Fibroblast of lung (primary cell): ENCODE data around the gene BCS1L. TPM values are rescaled to one million over a fixed set of nuclear protein-coding genes. Genes with fewer than 3 reads are reported as not detected.

Experiments
- DNase-seq, 2 donors: peaks; one replicate each; pipeline versions ENCODE4 v3.0.0 to v3.0.0-alpha.2; 2010; ENCODE audit warnings: low read depth in 2 of 2
- H2AFZ ChIP-seq: 2 replicates; pipeline ENCODE4 v1.5.1; 2012; ENCODE audit warnings: low read length, control low read depth, inconsistent platforms
- H3K27ac ChIP-seq: 2 replicates; pipeline ENCODE4 v1.5.1; 2011; ENCODE audit warnings: low read length, control low read depth; ENCODE audit not compliant: insufficient read depth
- H3K27me3 ChIP-seq: 2 replicates; pipeline ENCODE4 v1.5.1; 2011; ENCODE audit warnings: mild to moderate bottlenecking, low read length; ENCODE audit not compliant: control insufficient read depth, insufficient read depth
- H3K36me3 ChIP-seq: 2 replicates; pipeline ENCODE4 v1.5.1; 2011; ENCODE audit warnings: low read length; ENCODE audit not compliant: control insufficient read depth, insufficient read depth
- H3K4me1 ChIP-seq: 2 replicates; pipeline ENCODE4 v1.5.1; 2011; ENCODE audit warnings: low read length; ENCODE audit not compliant: control insufficient read depth, insufficient read depth; ENCODE audit errors: extremely low read depth
- H3K4me2 ChIP-seq: 2 replicates; pipeline ENCODE4 v1.5.1; 2011; ENCODE audit warnings: low read length, control low read depth; ENCODE audit not compliant: insufficient read depth; ENCODE audit errors: extremely low read depth
- H3K4me3 ChIP-seq, 4 experiments: fragments of 200-600 bp in 1 of 4; sonication (generic) in 1 of 4; replicated peaks in 1 of 4; 2 replicates each; pipeline ENCODE4 v1.5.1; 2011 to 2016; ENCODE audit warnings: low read length in 4 of 4, low read depth in 3 of 4, mild to moderate bottlenecking in 3 of 4, control low read depth in 2 of 4, inconsistent platforms in 1 of 4, mixed read lengths in 1 of 4; ENCODE audit not compliant: insufficient read depth in 1 of 4; ENCODE audit errors: control extremely low read depth in 1 of 4
- H3K79me2 ChIP-seq: 2 replicates; pipeline ENCODE4 v1.5.1; 2012; ENCODE audit warnings: mild to moderate bottlenecking, low read length, inconsistent platforms; ENCODE audit not compliant: control insufficient read depth, insufficient read depth
- H3K9ac ChIP-seq: 2 replicates; pipeline ENCODE4 v1.5.1; 2011; ENCODE audit warnings: mild to moderate bottlenecking, low read length, control low read depth; ENCODE audit not compliant: insufficient read depth
- H3K9me3 ChIP-seq: 2 replicates; pipeline ENCODE4 v1.5.1; 2012; ENCODE audit warnings: low read depth, low read length; ENCODE audit not compliant: control insufficient read depth, insufficient read depth
- H4K20me1 ChIP-seq: 2 replicates; pipeline ENCODE4 v1.5.1; 2011; ENCODE audit warnings: low read length; ENCODE audit not compliant: control insufficient read depth, insufficient read depth; ENCODE audit errors: extremely low read depth
- CTCF ChIP-seq, 2 donors: IDR thresholded peaks in 1 of 2; conservative IDR thresholded peaks in 1 of 2; 1 replicate in 1 of 2; 2 replicates in 1 of 2; pipeline ENCODE4 v1.5.1; 2011 to 2012; ENCODE audit warnings: low read length in 2 of 2, control low read depth in 1 of 2, inconsistent platforms in 1 of 2, low read depth in 1 of 2, mild to moderate bottlenecking in 1 of 2
- EZH2 ChIP-seq: IDR thresholded peaks from 2 replicates; pipeline ENCODE4 v1.5.1; 2012; ENCODE audit warnings: low read length, control low read depth, mild to moderate bottlenecking; ENCODE audit errors: missing control alignments
- polyA plus RNA-seq, 2 donors: library from polyadenylated mRNA; depleted of rRNA in 1 of 2; stranded (reverse) in 1 of 2; unstranded in 1 of 2; fragments of >200 nt; gene quantifications; 2 replicates each; pipeline ENCODE4 v1.2.1, GENCODE V29; 2011 to 2012; ENCODE audit warnings: missing spikeins in 1 of 2
- total RNA-seq: library from RNA; depleted of rRNA; stranded (reverse); fragments of >200 nt; gene quantifications from 2 replicates; pipeline ENCODE4 v1.2.1, GENCODE V29; 2014

Gene BCS1L
- total and polyA plus RNA-seq, 2 donors (not counting 1 experiment from before 2014, with no cell fraction given) = 28.8 to 38.3 TPM

- Histone ChIP-seq H3K4me1 (peaks cover 2% of the 10 kb centered on the region), H3K9ac (peak within 1 kb of the TSS; percentile 92), H2AFZ (peak within 1 kb of the TSS; percentile 88), H3K4me3 (peak within 1 kb of the TSS; percentile 67 to 89 (median 78)), H3K36me3 (no peaks in the 10 kb centered on the region), H3K4me2 (peak within 1 kb of the TSS; percentile 76), H3K9me3 (no peaks in the 10 kb centered on the region), H4K20me1 (no peaks in the 10 kb centered on the region), H3K27me3 (no peaks in the 10 kb centered on the region), H3K79me2 (peaks cover 33% of the 10 kb centered on the region), H3K27ac (peak within 1 kb of the TSS; percentile 93)
- DNase-seq = peak; percentile 91 to 95
- TF ChIP-seq EZH2 = no peak
- peak; percentile 48 to 62 for TF ChIP-seq CTCF (conservative IDR thresholded peaks at IDR 0.05 in 1 of 2, IDR thresholded peaks at IDR 0.05 in 1 of 2; ENCODE audit: low read depth in 1 of 2, low read length in 2 of 2)
Observed at GRCh38 chr2:218710687-218711549, 51.4 kb downstream of the BCS1L start, which contains the start of gene TTLL4. Gene TTLL4 (plus strand): TSS chr2:218710835. CDS start chr2:218737677, 26,842 bp downstream.

- Histone ChIP-seq H3K4me1 (peaks cover 2% of the 10 kb centered on the region), H3K27me3 (no peaks in the 10 kb centered on the region), H3K9me3 (no peaks in the 10 kb centered on the region), H4K20me1 (no peaks in the 10 kb centered on the region), H3K4me3 (peak overlapping the region; percentile 67 to 89 (median 78)), H3K79me2 (peaks cover 33% of the 10 kb centered on the region), H3K9ac (peak overlapping the region; percentile 92), H3K36me3 (no peaks in the 10 kb centered on the region), H3K27ac (peak overlapping the region; percentile 93), H2AFZ (peak overlapping the region; percentile 88), H3K4me2 (peak overlapping the region; percentile 76)
- peak in 1 of 2 donors; percentile 67 for DNase-seq
- TF ChIP-seq EZH2 = no peak
- TF ChIP-seq CTCF (conservative IDR thresholded peaks at IDR 0.05 in 1 of 2, IDR thresholded peaks at IDR 0.05 in 1 of 2; ENCODE audit: low read depth in 1 of 2, low read length in 2 of 2) = no peak
Observed at GRCh38 chr2:218711550-218711929, 52.1 kb downstream of the BCS1L start.

Other genes starting within 250 kb of the BCS1L start
- not detected in 2 replicates for gene VIL1, start 240.6 kb upstream of the BCS1L start, total RNA-seq
- gene VIL1, start 240.6 kb upstream of the BCS1L start, polyA plus RNA-seq = not detected in 2 replicates
- 8.3 and 10.3 TPM in 2 replicates for gene USP37, start 91.3 kb upstream of the BCS1L start, total RNA-seq
- 3.5 and 4.6 TPM in 2 replicates for gene USP37, start 91.3 kb upstream of the BCS1L start, polyA plus RNA-seq
- gene CNOT9, start 90.8 kb upstream of the BCS1L start, total RNA-seq = 31.1 and 31.4 TPM in 2 replicates
- gene CNOT9, start 90.8 kb upstream of the BCS1L start, polyA plus RNA-seq = 45.9 and 70.1 TPM in 2 replicates
- 3.9 and 10.7 TPM in 2 replicates for gene PLCD4, start 51.8 kb upstream of the BCS1L start, total RNA-seq
- gene PLCD4, start 51.8 kb upstream of the BCS1L start, polyA plus RNA-seq = 4.1 and 5.8 TPM in 2 replicates
- gene ZNF142, start 60 bp upstream of the BCS1L start, total RNA-seq = 5.6 and 7.3 TPM in 2 replicates
- 4.3 and 8.1 TPM in 2 replicates for gene ZNF142, start 60 bp upstream of the BCS1L start, polyA plus RNA-seq
- gene RNF25, start 12.3 kb downstream of the BCS1L start, total RNA-seq = 26.7 and 39.1 TPM in 2 replicates
- 42.1 and 75.0 TPM in 2 replicates for gene RNF25, start 12.3 kb downstream of the BCS1L start, polyA plus RNA-seq
- gene STK36, start 12.4 kb downstream of the BCS1L start, total RNA-seq = 32.1 and 36.0 TPM in 2 replicates
- gene STK36, start 12.4 kb downstream of the BCS1L start, polyA plus RNA-seq = 21.4 and 24.7 TPM in 2 replicates
- 5.9 and 9.4 TPM in 2 replicates for gene TTLL4, start 51.2 kb downstream of the BCS1L start, total RNA-seq
- gene TTLL4, start 51.2 kb downstream of the BCS1L start, polyA plus RNA-seq = 6.1 and 14.4 TPM in 2 replicates
- 40.6 and 53.8 TPM in 2 replicates for gene CYP27A1, start 122.5 kb downstream of the BCS1L start, total RNA-seq
- 12.7 and 16.2 TPM in 2 replicates for gene CYP27A1, start 122.5 kb downstream of the BCS1L start, polyA plus RNA-seq
- 0.26 and 0.33 TPM in 2 replicates for gene PRKAG3, start 172.1 kb downstream of the BCS1L start, total RNA-seq
- 0.02 TPM in 1 of 2 replicates, not detected in the other for gene PRKAG3, start 172.1 kb downstream of the BCS1L start, polyA plus RNA-seq
- not detected in 2 replicates for gene WNT6, start 200.1 kb downstream of the BCS1L start, total RNA-seq
- gene WNT6, start 200.1 kb downstream of the BCS1L start, polyA plus RNA-seq = not detected in 2 replicates
- not detected in 2 replicates for gene WNT10A, start 221.2 kb downstream of the BCS1L start, total RNA-seq
- not detected in 2 replicates for gene WNT10A, start 221.2 kb downstream of the BCS1L start, polyA plus RNA-seq